GM12801 (cell line): ENCODE measurements around the gene TRABD.

Source experiments
- CTCF ChIP-seq: IDR thresholded peaks from one replicate; pipeline ENCODE4 v1.5.1; 2011; ENCODE audit warnings: control low read depth; ENCODE audit not compliant: insufficient read length; ENCODE audit errors: extremely low read depth

The TRABD gene

GRCh38 chr22:50192436-50193204, 6.9 kb downstream of the TRABD start:
- no peak for TF ChIP-seq CTCF

GRCh38 chr22:50193621-50194020, 7.9 kb downstream of the TRABD start:
- no peak for TF ChIP-seq CTCF

GRCh38 chr22:50194037-50194805, 8.5 kb downstream of the TRABD start:
- no peak for TF ChIP-seq CTCF

GRCh38 chr22:50196256-50196655, 10.5 kb downstream of the TRABD start:
- TF ChIP-seq CTCF = no peak

GRCh38 chr22:50197000-50197800, 11.5 kb downstream of the TRABD start:
- no peak for TF ChIP-seq CTCF

- TF ChIP-seq CTCF = no peak
These were observed 12.3 kb downstream of the TRABD start for GRCh38 chr22:50197856-50198623.
